Neural progenitor cell (in vitro differentiated cells): ENCODE measurements around the gene KRTAP19-5. TPM values are rescaled to one million over a fixed set of nuclear protein-coding genes. Genes with fewer than 3 reads are reported as not detected.

Source experiments
- DNase-seq: peaks from one replicate; pipeline ENCODE4 v3.0.0-alpha.2; 2016; ENCODE audit warnings: low spot score
- H2AFZ ChIP-seq: fragments of 200-600 bp; sonication (generic); replicated peaks from 2 replicates; pipeline ENCODE4 v1.6.1; 2016; ENCODE audit warnings: antibody characterized with exemption
- H3F3A ChIP-seq: fragments of 200-600 bp; sonication (generic); 2 replicates; pipeline ENCODE4 v1.6.1; 2016; ENCODE audit warnings: antibody characterized with exemption, low read depth
- H3K27ac ChIP-seq: fragments of 200-600 bp; sonication (generic); 2 replicates; pipeline ENCODE4 v1.5.1; 2016; ENCODE audit warnings: mild to moderate bottlenecking
- H3K27me3 ChIP-seq: fragments of 200-600 bp; sonication (generic); 2 replicates; pipeline ENCODE4 v1.6.1; 2016; ENCODE audit warnings: mild to moderate bottlenecking, moderate library complexity
- H3K36me3 ChIP-seq: fragments of 200-600 bp; sonication (generic); 2 replicates; pipeline ENCODE4 v1.5.1; 2016
- H3K4me1 ChIP-seq: fragments of 200-600 bp; sonication (generic); 2 replicates; pipeline ENCODE4 v1.6.1; 2016; ENCODE audit warnings: mixed run types
- H3K4me2 ChIP-seq: fragments of 200-600 bp; sonication (generic); 2 replicates; pipeline ENCODE4 v1.6.1; 2016
- H3K4me3 ChIP-seq: fragments of 200-600 bp; sonication (generic); 2 replicates; pipeline ENCODE4 v1.5.1; 2016
- H3K79me2 ChIP-seq: fragments of 200-600 bp; sonication (generic); 2 replicates; pipeline ENCODE4 v1.6.1; 2016; ENCODE audit warnings: low read depth
- H3K9ac ChIP-seq: fragments of 200-600 bp; sonication (generic); 2 replicates; pipeline ENCODE4 v1.6.1; 2016
- H3K9me3 ChIP-seq: fragments of 200-600 bp; sonication (generic); 2 replicates; pipeline ENCODE4 v1.5.1; 2016; ENCODE audit warnings: low read depth
- H4K20me1 ChIP-seq: fragments of 200-600 bp; sonication (generic); 2 replicates; pipeline ENCODE4 v1.6.1; 2016; ENCODE audit warnings: low read depth
- H3K27ac Mint-ChIP-seq: 3 replicates; pipeline ENCODE4 v1.8.0; 2021; ENCODE audit warnings: mixed read lengths
- H3K27me3 Mint-ChIP-seq: 2 replicates; pipeline ENCODE4 v1.8.0; 2022; ENCODE audit warnings: low read depth, mild to moderate bottlenecking, inconsistent platforms, moderate library complexity, mixed read lengths; ENCODE audit not compliant: insufficient read depth
- H3K36me3 Mint-ChIP-seq: 3 replicates; pipeline ENCODE4 v1.8.0; 2021; ENCODE audit warnings: mixed read lengths
- H3K4me1 Mint-ChIP-seq: 3 replicates; pipeline ENCODE4 v1.8.0; 2021; ENCODE audit warnings: mixed read lengths
- H3K4me3 Mint-ChIP-seq: 3 replicates; pipeline ENCODE4 v1.8.0; 2021; ENCODE audit warnings: mild to moderate bottlenecking, moderate library complexity, mixed read lengths
- H3K9me3 Mint-ChIP-seq: 3 replicates; pipeline ENCODE4 v1.8.0; 2020; ENCODE audit warnings: mixed read lengths
- CTCF ChIP-seq: fragments of 200-600 bp; sonication (generic); IDR thresholded peaks from 2 replicates; pipeline ENCODE4 v1.5.1; 2017; ENCODE audit warnings: antibody characterized with exemption, mild to moderate bottlenecking
- EZH2 ChIP-seq: fragments of 200-600 bp; sonication (generic); IDR thresholded peaks from 2 replicates; pipeline ENCODE4 v1.6.1; 2017; ENCODE audit warnings: antibody characterized with exemption, mild to moderate bottlenecking, moderate library complexity
- EZH2phosphoT487 ChIP-seq: fragments of 200-600 bp; sonication (generic); IDR thresholded peaks from 2 replicates; pipeline ENCODE4 v1.6.1; 2017; ENCODE audit warnings: antibody characterized with exemption
- total RNA-seq: library from RNA; depleted of rRNA; stranded (reverse); fragments of >200 nt; gene quantifications from 2 replicates; pipeline ENCODE4 v1.2.3, GENCODE V29; 2015; ENCODE audit warnings: low replicate concordance

Gene KRTAP19-5
- total RNA-seq, 1 donor from 2014 or later: not detected

GRCh38 chr21:30482130-30482529 lies 19.8 kb downstream of the KRTAP19-5 start:
- Histone ChIP-seq H3K4me1 (peaks cover 7% of the 10 kb centered on the region), H3K4me3 (no peak overlapping the region), H3K4me2 (no peak overlapping the region), H3K9ac (no peak overlapping the region), H3K27ac (no peak overlapping the region), H3K9me3 (no peaks in the 10 kb centered on the region), H3K36me3 (no peaks in the 10 kb centered on the region), H4K20me1 (no peaks in the 10 kb centered on the region), H3K79me2 (no peaks in the 10 kb centered on the region), H3K27me3 (no peaks in the 10 kb centered on the region), H3F3A (no peaks in the 10 kb centered on the region), H2AFZ (no peak overlapping the region)
- Mint-ChIP-seq H3K27ac (no peak overlapping the region), H3K36me3 (peaks cover 5% of the 10 kb centered on the region), H3K4me1 (peaks cover 3% of the 10 kb centered on the region), H3K9me3 (peaks cover 17% of the 10 kb centered on the region), H3K4me3 (no peak overlapping the region), H3K27me3 (no peaks in the 10 kb centered on the region)
- no peak for DNase-seq
- no peak for TF ChIP-seq EZH2
- no peak for TF ChIP-seq CTCF
- no peak for TF ChIP-seq EZH2phosphoT487

- Histone ChIP-seq H3K27ac (no peak within 1 kb of the TSS), H3K36me3 (no peaks in the 10 kb centered on the region), H3K9ac (no peak within 1 kb of the TSS), H3K4me1 (peaks cover 7% of the 10 kb centered on the region), H3F3A (no peaks in the 10 kb centered on the region), H3K4me2 (no peak within 1 kb of the TSS), H3K9me3 (no peaks in the 10 kb centered on the region), H3K4me3 (no peak within 1 kb of the TSS), H3K27me3 (no peaks in the 10 kb centered on the region), H3K79me2 (no peaks in the 10 kb centered on the region), H2AFZ (no peak within 1 kb of the TSS), H4K20me1 (no peaks in the 10 kb centered on the region)
- H3K27me3 Mint-ChIP-seq: no peaks in the 10 kb centered on the region
- H3K4me1 Mint-ChIP-seq: peaks cover 3% of the 10 kb centered on the region
- peaks cover 2% of the 10 kb centered on the region for H3K36me3 Mint-ChIP-seq
- no peak within 1 kb of the TSS for H3K27ac Mint-ChIP-seq
- H3K9me3 Mint-ChIP-seq: no peaks in the 10 kb centered on the region
- TF ChIP-seq EZH2phosphoT487 (no peak), CTCF (no peak), EZH2 (no peak)
- no peak within 1 kb of the TSS for H3K4me3 Mint-ChIP-seq
- DNase-seq: no peak
These were observed 21.8 kb downstream of the KRTAP19-5 start, which contains the start of gene KRTAP19-1 for GRCh38 chr21:30480145-30480544. Gene KRTAP19-1, minus strand, starts transcription at chr21:30480367. Its CDS starts 50 bp downstream, at chr21:30480317.

GRCh38 chr21:30479259-30479658 lies 22.7 kb downstream of the KRTAP19-5 start:
- no peak overlapping the region for H3K4me3 ChIP-seq
- H3K9me3 Mint-ChIP-seq: no peaks in the 10 kb centered on the region
- TF ChIP-seq EZH2 (no peak), CTCF (no peak), EZH2phosphoT487 (no peak)
- no peak for DNase-seq
- H3K9me3 ChIP-seq: no peaks in the 10 kb centered on the region
- H3F3A ChIP-seq: no peaks in the 10 kb centered on the region
- no peak overlapping the region for H3K9ac ChIP-seq
- no peaks in the 10 kb centered on the region for H3K79me2 ChIP-seq
- peaks cover 3% of the 10 kb centered on the region for H3K4me1 Mint-ChIP-seq
- no peak overlapping the region for H3K4me3 Mint-ChIP-seq
- H3K36me3 Mint-ChIP-seq: no peaks in the 10 kb centered on the region
- H3K36me3 ChIP-seq: no peaks in the 10 kb centered on the region
- peaks cover 7% of the 10 kb centered on the region for H3K4me1 ChIP-seq
- no peaks in the 10 kb centered on the region for H4K20me1 ChIP-seq
- no peaks in the 10 kb centered on the region for H3K27me3 Mint-ChIP-seq
- no peak overlapping the region for H3K27ac Mint-ChIP-seq
- no peaks in the 10 kb centered on the region for H3K27me3 ChIP-seq
- H3K4me2 ChIP-seq: no peak overlapping the region
- no peak overlapping the region for H2AFZ ChIP-seq
- no peak overlapping the region for H3K27ac ChIP-seq
